T47D (cell line): Measurements from ENCODE around the gene SENP1.
A peak's percentile ranks its signal among the peaks of the same experiment; 100 is the strongest.
"Not testable (repeated sequence)": the region's sequence is repeated elsewhere in the genome, so short reads cannot be mapped to it uniquely, and the experiment has no call there.

Experiments used
- DNase-seq, 2 experiments: peaks; one replicate each; pipeline versions ENCODE4 v3.0.0 to v3.0.0-alpha.2; 2011 to 2012; ENCODE audit warnings: low read depth in 1 of 2, low spot score in 1 of 2
- JUND ChIP-seq: IDR thresholded peaks from 2 replicates; pipeline ENCODE4 v1.6.1; 2012; ENCODE audit warnings: low read depth
- in situ Hi-C: cut with HindIII; loops from 2 replicates; pipeline ENCODE4 v1.10.0; 2016; ENCODE audit warnings: low sequenced_read_pairs, low pct_unique_long_range_greater_than_20kb

The SENP1 gene

GRCh38 chr12:48105867-48106680 lies at the start of gene SENP1:
TSS of gene SENP1 (minus strand) at chr12:48106079. CDS start at chr12:48101472, 4,607 bp downstream.
- in situ Hi-C loops, result no loop called here
- DNase-seq, result peak; percentile 79 to 94
- no peak for TF ChIP-seq JUND

DNA sequence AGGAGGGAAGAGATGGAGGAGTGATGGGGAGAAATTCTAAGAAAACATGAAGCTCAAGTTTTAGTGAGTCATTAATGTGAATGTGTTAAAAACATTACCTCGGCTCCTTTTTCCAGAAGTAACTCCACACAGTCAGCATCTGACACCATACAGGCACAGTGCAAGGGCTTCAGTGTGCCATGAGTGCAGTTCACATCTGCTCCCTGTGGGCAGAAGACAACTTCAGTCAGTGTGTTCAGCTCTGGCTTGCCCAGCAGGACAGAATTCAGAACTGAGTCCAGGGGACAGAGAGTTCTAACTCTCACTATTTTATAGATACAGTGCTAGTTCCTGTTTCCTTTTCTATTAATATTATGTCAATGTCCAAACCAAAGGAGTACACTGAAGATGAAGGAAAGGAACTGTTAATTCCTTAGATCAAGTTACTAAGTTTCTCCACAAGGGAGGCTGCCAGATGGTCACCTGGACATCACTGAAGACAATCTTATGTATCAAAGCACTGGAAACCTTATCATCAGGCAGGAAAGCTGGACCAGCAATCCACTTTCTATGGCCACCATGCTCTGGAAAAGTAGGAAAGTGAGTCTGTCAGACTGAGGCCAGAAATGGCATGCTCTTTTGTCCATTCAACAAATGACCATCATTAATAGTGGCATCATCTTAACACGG lies 45.4 kb upstream of the SENP1 start:
- in situ Hi-C loops, result no loop called here
- DNase-seq, result no peak
- no peak for TF ChIP-seq JUND

- in situ Hi-C loops, result no loop called here
- no peak for TF ChIP-seq JUND
Measured at GRCh38 chr12:48145981-48146380, 40.1 kb upstream of the SENP1 start.

DNA sequence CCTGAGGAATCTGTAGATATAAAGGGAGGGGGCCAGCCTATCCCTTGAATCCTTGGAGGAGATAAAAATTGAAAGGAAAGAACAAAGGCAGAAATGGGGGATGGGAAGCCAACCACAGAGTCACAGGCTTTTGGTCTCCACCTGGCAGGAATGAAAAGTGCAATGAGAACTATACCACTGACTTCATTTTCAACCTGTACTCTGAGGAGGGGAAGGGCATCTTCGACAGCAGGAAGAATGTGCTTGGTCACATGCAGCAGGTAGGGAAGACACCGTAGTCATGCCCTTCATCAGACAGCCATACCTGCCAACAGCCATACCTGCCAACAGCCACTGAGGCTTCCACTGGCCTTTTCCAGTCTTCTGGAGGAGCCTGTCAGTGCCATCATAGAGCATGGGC lies 38.0 kb upstream of the SENP1 start:
- in situ Hi-C loops, result no loop called here
- TF ChIP-seq JUND, result no peak
- peak in 1 of 2 experiments; percentile 20 for DNase-seq

More at GRCh38 chr12:48145981-48146380, 40.1 kb upstream of the SENP1 start:
- no peak for DNase-seq

DNA sequence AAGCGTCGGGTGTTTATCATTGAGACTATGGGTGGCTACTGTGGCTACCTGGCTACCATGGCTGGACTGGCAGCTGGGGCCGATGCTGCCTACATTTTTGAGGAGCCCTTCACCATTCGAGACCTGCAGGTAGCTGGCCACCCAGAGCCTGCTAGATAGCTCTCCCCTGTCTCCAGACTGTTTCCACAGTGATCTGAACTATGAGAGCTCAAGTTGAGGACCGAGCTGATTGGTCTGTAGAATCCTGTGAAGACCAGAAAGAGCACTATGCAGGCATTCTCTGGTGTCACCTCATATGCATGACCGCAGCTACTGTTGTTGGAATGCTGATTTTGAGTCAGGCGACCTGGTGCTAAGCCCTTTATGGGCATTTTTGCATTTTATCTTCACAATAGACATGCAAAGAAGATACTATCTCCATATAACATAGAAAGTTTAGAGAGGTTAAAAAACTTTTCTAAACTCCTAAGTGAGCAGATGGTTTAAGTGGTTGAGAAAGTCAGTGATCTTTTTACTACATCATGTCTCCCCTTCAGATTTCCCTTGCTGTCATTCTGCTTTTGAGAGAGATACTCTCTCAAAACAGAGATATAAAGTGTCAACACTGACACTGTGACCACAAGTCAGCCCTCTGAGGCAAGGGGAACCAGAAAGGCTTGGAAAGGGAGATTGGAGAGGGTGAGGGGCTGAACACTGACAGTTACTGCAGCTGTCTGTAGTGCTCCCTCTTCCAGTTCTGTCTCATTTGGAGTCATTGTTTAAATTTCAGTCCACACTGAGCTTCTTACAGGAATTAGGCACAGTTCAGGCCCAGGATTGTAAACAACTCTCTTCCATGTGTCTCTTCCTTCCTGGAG lies 37.2 kb upstream of the SENP1 start:
- no peak for TF ChIP-seq JUND
- DNase-seq, result no peak
- in situ Hi-C loops, result no loop called here

DNA sequence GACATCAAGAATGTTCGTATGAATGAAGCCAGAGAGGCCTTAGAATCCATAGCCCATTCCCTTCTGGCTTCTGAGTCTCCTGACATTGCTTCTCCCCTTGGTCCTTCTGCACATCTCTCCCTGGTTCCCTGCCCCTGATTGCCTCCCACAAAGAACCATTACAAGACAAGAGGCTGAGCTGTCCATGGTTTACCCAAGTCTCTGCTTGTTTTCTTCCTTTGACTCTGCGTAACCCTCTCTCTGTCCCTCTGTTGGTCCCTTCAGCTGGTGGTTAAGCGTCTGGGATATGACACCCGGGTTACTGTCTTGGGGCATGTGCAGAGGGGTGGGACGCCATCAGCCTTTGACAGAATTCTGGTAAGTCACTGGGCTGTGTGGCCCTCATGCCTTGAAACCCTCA lies 29.1 kb upstream of the SENP1 start:
- TF ChIP-seq JUND, result no peak
- in situ Hi-C loops, result no loop called here
- DNase-seq, result no peak

DNA sequence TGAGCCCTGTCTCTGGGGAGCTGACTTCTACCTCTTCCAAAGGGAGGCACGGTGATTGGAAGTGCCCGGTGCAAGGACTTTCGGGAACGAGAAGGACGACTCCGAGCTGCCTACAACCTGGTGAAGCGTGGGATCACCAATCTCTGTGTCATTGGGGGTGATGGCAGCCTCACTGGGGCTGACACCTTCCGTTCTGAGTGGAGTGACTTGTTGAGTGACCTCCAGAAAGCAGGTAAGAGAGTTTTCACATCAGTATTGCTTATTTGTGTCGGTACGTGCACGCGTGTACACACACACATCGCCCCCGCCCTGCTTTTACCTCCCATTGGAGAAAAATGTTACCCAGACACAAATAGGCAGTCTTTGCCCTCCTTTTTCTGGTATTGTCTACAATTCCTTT lies 26.9 kb upstream of the SENP1 start:
- in situ Hi-C loops, result no loop called here
- no peak for TF ChIP-seq JUND
- no peak for DNase-seq

GRCh38 chr12:48131517-48131916 lies 25.6 kb upstream of the SENP1 start:
- no peak for DNase-seq
- in situ Hi-C loops, result no loop called here
- no peak for TF ChIP-seq JUND

GRCh38 chr12:48129376-48129775 lies 23.5 kb upstream of the SENP1 start:
- DNase-seq, result no peak
- TF ChIP-seq JUND, result no peak
- in situ Hi-C loops, result no loop called here

- no peak for DNase-seq
- in situ Hi-C loops, result no loop called here
- TF ChIP-seq JUND, result no peak
Measured at GRCh38 chr12:48128800-48129199, 22.9 kb upstream of the SENP1 start.

- DNase-seq, result no peak
- TF ChIP-seq JUND, result no peak
- in situ Hi-C loops, result no loop called here
Measured at GRCh38 chr12:48126953-48127630, 21.2 kb upstream of the SENP1 start.

DNA sequence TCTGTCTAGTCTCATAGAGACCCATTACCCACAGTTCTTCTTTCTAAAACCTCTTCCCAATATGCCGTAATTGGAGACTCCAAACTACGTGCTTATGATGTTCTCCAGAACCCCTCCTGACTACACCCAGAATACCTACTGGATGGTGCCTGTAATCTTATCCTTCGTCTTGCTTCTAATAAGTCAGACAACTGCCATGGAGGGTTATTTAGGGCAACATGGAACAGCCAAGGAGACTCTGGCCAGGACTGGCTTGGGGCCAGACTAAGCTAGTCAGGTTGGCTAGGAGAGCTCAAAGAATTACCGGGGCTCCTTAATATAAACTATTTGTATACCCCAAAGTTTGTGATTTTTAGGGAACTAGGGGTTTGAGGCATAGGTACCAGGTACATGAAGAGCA lies 20.1 kb upstream of the SENP1 start:
- in situ Hi-C loops, result no loop called here

GRCh38 chr12:48125542-48125941 lies 19.7 kb upstream of the SENP1 start:
- in situ Hi-C loops, DNase-seq: not testable (repeated sequence)

More for the DNA sequence above, 20.1 kb upstream of the SENP1 start:
- no peak for TF ChIP-seq JUND
- no peak for DNase-seq
